Stomach (tissue), 9 donors: Measurements from ENCODE around the gene OXLD1. TPM values are rescaled to one million over a fixed set of nuclear protein-coding genes. Genes with fewer than 3 reads are reported as not detected.

Experiments
- DNase-seq, 2 donors: peaks; one replicate each; pipeline versions ENCODE4 v3.0.0 to v3.0.0-alpha.2; 2013 to 2019
- H3K27ac ChIP-seq, 5 donors: fragments of 200-600 bp in 4 of 5; sonication (generic) in 4 of 5; one replicate each; pipeline ENCODE4 v1.5.1; 2013 to 2019; ENCODE audit warnings: mild to moderate bottlenecking in 1 of 5, moderate library complexity in 1 of 5
- H3K27me3 ChIP-seq, 3 donors: fragments of 200-600 bp; sonication (generic); one replicate each; pipeline ENCODE4 v1.5.1; 2017 to 2019; ENCODE audit warnings: mixed run types in 1 of 3
- H3K36me3 ChIP-seq, 4 donors: fragments of 200-600 bp; sonication (generic); 1 replicate in 3 of 4; 2 replicates in 1 of 4; pipeline ENCODE4 v1.5.1; 2016 to 2019
- H3K4me1 ChIP-seq, 4 donors: fragments of 200-600 bp; sonication (generic); one replicate each; pipeline ENCODE4 v1.5.1; 2016 to 2019
- H3K4me3 ChIP-seq, 4 donors: fragments of 200-600 bp; sonication (generic) in 3 of 4; one replicate each; pipeline ENCODE4 v1.5.1; 2016 to 2019; ENCODE audit warnings: mild to moderate bottlenecking in 1 of 4
- H3K9me3 ChIP-seq, 4 donors: fragments of 200-600 bp; sonication (generic); one replicate each; pipeline ENCODE4 v1.5.1; 2016 to 2019
- CTCF ChIP-seq, 7 experiments: fragments of 450-650 bp in 4 of 7; fragments of 200-600 bp in 3 of 7; sonication (generic) in 3 of 7; IDR thresholded peaks; one replicate each; pipeline ENCODE4 v1.5.1; 2016 to 2019; ENCODE audit warnings: antibody characterized with exemption in 7 of 7, control low read depth in 2 of 7, mild to moderate bottlenecking in 1 of 7
- EP300 ChIP-seq: sonication (generic); formaldehyde crosslinking; IDR thresholded peaks from one replicate; pipeline ENCODE4 v1.6.1; 2017; ENCODE audit warnings: antibody characterized with exemption
- POLR2A ChIP-seq, 4 donors: fragments of 450-650 bp; IDR thresholded peaks; one replicate each; pipeline ENCODE4 v1.6.1; 2016; ENCODE audit warnings: antibody characterized with exemption in 4 of 4, control low read depth in 2 of 4, mild to moderate bottlenecking in 1 of 4, moderate library complexity in 1 of 4
- POLR2AphosphoS5 ChIP-seq, 3 donors: sonication (generic); formaldehyde crosslinking; IDR thresholded peaks; one replicate each; pipeline ENCODE4 v1.6.1; 2016; ENCODE audit warnings: antibody characterized with exemption in 3 of 3
- whole genome bisulfite sequencing, 5 donors: extraction: QIAGEN DNeasy Blood & Tissue Kit in 3 of 5; methylation state at CpG; one replicate each; pipeline versions ENCODE4 v1.1.5 to v1.1.7; 2013 to 2018; 5-methylcytosine and 5-hydroxymethylcytosine counted together
- intact Hi-C: fragments of 100-400 bp; cut with DNase I; formaldehyde crosslinking; loops from one replicate; pipeline ENCODE4 v1.15.1; 2023; ENCODE audit warnings: low total_unique reads
- polyA plus RNA-seq, 3 donors: library from polyadenylated mRNA; stranded (reverse); fragments of 200-250 nt; gene quantifications; one replicate each; pipeline ENCODE4 v1.2.3, GENCODE V29; 2013
- total RNA-seq, 5 donors: library from RNA; depleted of rRNA; stranded (reverse); fragments of >200 nt; gene quantifications; one replicate each; pipeline versions ENCODE4 v1.1.0 to v1.2.3, GENCODE V29; 2014 to 2016
- donor health status: healthy with polysubstance abuse.
- donor health status: Bipolar disorder and iron deficiency.
- donor health status: healthy.

Gene OXLD1
- total and polyA plus RNA-seq, 8 donors: 9.9 to 112 (median 64.5) TPM; not detected in 1

DNA sequence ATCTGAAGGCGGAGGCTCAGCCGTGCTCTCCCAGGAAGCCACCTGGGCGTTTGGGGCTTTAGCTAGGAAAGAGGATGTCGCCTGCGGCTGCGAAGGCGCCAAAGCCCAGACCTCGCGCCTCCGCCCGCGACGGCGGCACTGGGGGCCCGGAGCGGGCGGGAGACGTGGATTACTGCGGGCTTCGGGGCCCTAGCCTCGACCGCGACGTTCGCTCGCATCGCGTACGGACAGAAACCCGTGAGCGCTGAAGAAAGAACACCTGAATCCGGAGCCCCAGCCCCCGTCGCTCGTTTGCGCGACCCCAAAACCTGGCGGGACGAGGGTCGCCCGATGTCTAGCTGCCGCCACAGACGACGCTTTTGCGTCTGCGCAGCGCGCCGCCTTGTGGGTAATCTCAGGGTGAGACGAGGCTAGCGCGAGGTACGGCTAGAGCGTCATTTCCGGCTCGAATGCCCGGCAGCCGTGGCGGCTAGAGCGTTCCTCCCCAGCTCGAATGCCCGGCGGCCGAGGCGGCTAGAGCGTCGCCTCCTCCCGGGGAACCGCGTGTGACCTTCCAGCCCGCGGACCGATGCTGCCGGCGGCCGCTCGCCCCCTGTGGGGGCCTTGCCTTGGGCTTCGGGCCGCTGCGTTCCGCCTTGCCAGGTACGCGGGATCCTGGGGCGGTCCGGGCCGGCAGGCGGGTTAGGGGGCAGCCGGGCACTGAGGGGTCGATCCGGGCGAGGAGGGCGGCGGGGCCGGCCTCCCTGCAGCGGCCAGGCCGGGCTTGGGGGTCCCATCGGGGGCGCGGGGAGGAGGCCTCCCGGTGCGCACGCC is 36.7 kb upstream of the OXLD1 start, which contains the start of gene MRPL12:
Gene MRPL12 (plus strand): TSS at position 434 of the 813 bp plus-strand sequence. CDS start 135 bp downstream, at position 569.
- Histone ChIP-seq H3K4me1 (peaks cover 33 to 43% (median 40%) of the 10 kb centered on the region in 4 donors), H3K36me3 (peaks cover 50 to 70% (median 68%) of the 10 kb centered on the region in 4 donors), H3K9me3 (no peaks in the 10 kb centered on the region), H3K4me3 (peak within 1 kb of the TSS; percentile 79 to 87 (median 86)), H3K27ac (peak within 1 kb of the TSS; percentile 78 to 98 (median 95)), H3K27me3 (no peaks in the 10 kb centered on the region)
- WGBS, 5 donors: 0 to 1% (median 0%) methylated on average over 5 to 102 of the region's 102 CpGs
- TF ChIP-seq CTCF (IDR thresholded peaks at IDR 0.05) (peak in 4 of 7 experiments; percentile 17 to 40 (median 30)), POLR2AphosphoS5 (IDR thresholded peaks at IDR 0.05) (peak; percentile 95 to 99 (median 97)), EP300 (no peak), POLR2A (IDR thresholded peaks at IDR 0.05) (peak in 1 of 4 donors; percentile 64)
- intact Hi-C loops: no loop called here
- DNase-seq: peak; percentile 94 to 98

DNA sequence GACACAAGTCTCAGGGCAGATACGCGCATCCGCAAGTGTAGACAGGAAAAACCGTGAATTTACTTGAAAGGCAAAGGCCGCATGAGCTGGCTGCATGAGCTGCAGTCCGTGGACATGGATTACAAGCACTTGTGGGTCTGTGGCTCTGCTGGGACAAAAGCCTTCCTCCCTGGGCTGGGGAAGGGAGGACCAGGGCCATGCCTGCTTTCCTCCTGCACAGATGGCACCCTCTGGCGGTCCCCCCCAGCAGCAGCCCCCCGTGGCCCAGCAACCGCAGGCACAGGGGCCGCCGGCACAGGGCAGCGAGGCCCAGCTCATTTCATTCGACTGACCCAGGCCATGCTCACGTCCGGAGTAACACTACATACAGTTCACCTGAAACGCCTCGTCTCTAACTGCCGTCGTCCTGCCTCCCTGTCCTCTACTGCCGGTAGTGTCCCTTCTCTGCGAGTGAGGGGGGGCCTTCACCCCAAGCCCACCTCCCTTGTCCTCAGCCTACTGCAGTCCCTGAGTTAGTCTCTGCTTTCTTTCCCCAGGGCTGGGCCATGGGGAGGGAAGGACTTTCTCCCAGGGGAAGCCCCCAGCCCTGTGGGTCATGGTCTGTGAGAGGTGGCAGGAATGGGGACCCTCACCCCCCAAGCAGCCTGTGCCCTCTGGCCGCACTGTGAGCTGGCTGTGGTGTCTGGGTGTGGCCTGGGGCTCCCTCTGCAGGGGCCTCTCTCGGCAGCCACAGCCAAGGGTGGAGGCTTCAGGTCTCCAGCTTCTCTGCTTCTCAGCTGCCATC is 35.1 kb upstream of the OXLD1 start:
- H3K4me3 ChIP-seq: peak overlapping the region; percentile 79 to 87 (median 86)
- TF ChIP-seq POLR2AphosphoS5 (IDR thresholded peaks at IDR 0.05) (no peak), EP300 (no peak), POLR2A (IDR thresholded peaks at IDR 0.05) (no peak), CTCF (IDR thresholded peaks at IDR 0.05) (no peak)
- no peaks in the 10 kb centered on the region for H3K9me3 ChIP-seq
- H3K27me3 ChIP-seq: no peaks in the 10 kb centered on the region
- H3K27ac ChIP-seq: peak overlapping the region in 4 of 5 donors; percentile 95 to 98 (median 95)
- WGBS, 5 donors: 54 to 75% (median 61%) methylated on average over 17 to 23 of the region's 23 CpGs
- intact Hi-C loops: no loop called here
- peaks cover 50 to 70% (median 69%) of the 10 kb centered on the region in 4 donors for H3K36me3 ChIP-seq
- H3K4me1 ChIP-seq: peaks cover 33 to 43% (median 40%) of the 10 kb centered on the region in 4 donors
- no peak for DNase-seq

- peaks cover 33 to 43% (median 40%) of the 10 kb centered on the region in 4 donors for H3K4me1 ChIP-seq
- H3K9me3 ChIP-seq: no peaks in the 10 kb centered on the region
- H3K4me3 ChIP-seq: peak overlapping the region in 1 of 4 donors; percentile 86
- H3K27me3 ChIP-seq: no peaks in the 10 kb centered on the region
- peak overlapping the region in 1 of 5 donors; percentile 34 for H3K27ac ChIP-seq
- no peak for DNase-seq
- peaks cover 49 to 70% (median 69%) of the 10 kb centered on the region in 4 donors for H3K36me3 ChIP-seq
- no peak for TF ChIP-seq POLR2A (IDR thresholded peaks at IDR 0.05)
- TF ChIP-seq EP300: no peak
- TF ChIP-seq POLR2AphosphoS5 (IDR thresholded peaks at IDR 0.05): no peak
- TF ChIP-seq CTCF (IDR thresholded peaks at IDR 0.05): no peak
- 83 to 88% (median 84%) methylated on average over 18 to 25 of the region's 25 CpGs for WGBS, 5 donors
- intact Hi-C loops: no loop called here
Observed at GRCh38 chr17:81700353-81701287, 34.2 kb upstream of the OXLD1 start.
